ENCODE measurements around the gene MB. TPM values are rescaled to one million over a fixed set of nuclear protein-coding genes. Genes with fewer than 3 reads are reported as not detected.
A peak's percentile ranks its signal among the peaks of the same experiment; 100 is the strongest.

Gene MB
- total RNA-seq, 3 donors from 2014 or later, result 0.48 to 13.1 (median 10.0) TPM

- intact Hi-C loops (cut with DNase I; ENCODE audit: low total_unique reads), result loop anchor here (10.0 kb wide), 2 partner anchors 164 to 244 kb away; no protein-coding TSS in a partner anchor
- DNase-seq (ENCODE audit: low spot score in 2 of 2), result peak in 1 of 2 donors; percentile 20
- peak overlapping the region; percentile 46 to 72 for H3K27ac ChIP-seq
Observed at GRCh38 chr22:35589071-35589755, 27.9 kb downstream of the MB start.

GRCh38 chr22:35587896-35588295, 29.2 kb downstream of the MB start:
- peaks cover 1 to 11% of the 10 kb centered on the region in 2 donors for H3K4me1 ChIP-seq
- intact Hi-C loops (cut with DNase I; ENCODE audit: low total_unique reads), result loop anchor here (10.0 kb wide), 2 partner anchors 163 to 243 kb away; no protein-coding TSS in a partner anchor
- H3K27ac ChIP-seq, result peak overlapping the region; percentile 46 to 68
- H3K36me3 ChIP-seq, result no peaks in the 10 kb centered on the region
- no peak for DNase-seq (ENCODE audit: low spot score in 2 of 2)
- TF ChIP-seq POLR2A (IDR thresholded peaks at IDR 0.05) (no peak), POLR2AphosphoS5 (IDR thresholded peaks at IDR 0.05) (no peak), CTCF (IDR thresholded peaks at IDR 0.05) (no peak)
- no peaks in the 10 kb centered on the region for H3K9me3 ChIP-seq
- H3K27me3 ChIP-seq, result no peaks in the 10 kb centered on the region
- H3K4me3 ChIP-seq, result no peak overlapping the region

More at GRCh38 chr22:35589071-35589755, 27.9 kb downstream of the MB start:
- Histone ChIP-seq H3K4me1 (peaks cover 0 to 11% of the 10 kb centered on the region in 2 donors), H3K9me3 (no peaks in the 10 kb centered on the region), H3K27me3 (no peaks in the 10 kb centered on the region), H3K36me3 (no peaks in the 10 kb centered on the region), H3K4me3 (no peak overlapping the region)
- TF ChIP-seq POLR2AphosphoS5 (IDR thresholded peaks at IDR 0.05) (no peak), CTCF (IDR thresholded peaks at IDR 0.05) (no peak), POLR2A (IDR thresholded peaks at IDR 0.05) (no peak)

- peak overlapping the region; percentile 36 to 68 for H3K27ac ChIP-seq
- DNase-seq (ENCODE audit: low spot score in 2 of 2), result peak; percentile 79 to 91
- H3K4me1 ChIP-seq, result peaks cover 4 to 11% of the 10 kb centered on the region in 2 donors
- no peaks in the 10 kb centered on the region for H3K36me3 ChIP-seq
- intact Hi-C loops (cut with DNase I; ENCODE audit: low total_unique reads), result loop anchor here (10.0 kb wide), 2 partner anchors 163 to 243 kb away; no protein-coding TSS in a partner anchor
- H3K27me3 ChIP-seq, result no peaks in the 10 kb centered on the region
- TF ChIP-seq POLR2AphosphoS5 (IDR thresholded peaks at IDR 0.05) (peak in 1 of 3 donors; percentile 31), POLR2A (IDR thresholded peaks at IDR 0.05) (no peak), CTCF (IDR thresholded peaks at IDR 0.05) (peak; percentile 24 to 41 (median 26))
- H3K4me3 ChIP-seq, result no peak overlapping the region
- no peaks in the 10 kb centered on the region for H3K9me3 ChIP-seq
Observed at GRCh38 chr22:35587447-35587870, 29.7 kb downstream of the MB start.

GRCh38 chr22:35586771-35587170, 30.4 kb downstream of the MB start:
- H3K27ac ChIP-seq, result peak overlapping the region in 1 of 2 donors; percentile 68
- no peak for DNase-seq (ENCODE audit: low spot score in 2 of 2)

More at GRCh38 chr22:35586771-35587170, 30.4 kb downstream of the MB start:
- Histone ChIP-seq H3K9me3 (no peaks in the 10 kb centered on the region), H3K36me3 (no peaks in the 10 kb centered on the region), H3K27me3 (no peaks in the 10 kb centered on the region), H3K4me1 (peaks cover 4 to 11% of the 10 kb centered on the region in 2 donors), H3K4me3 (no peak overlapping the region)
- intact Hi-C loops (cut with DNase I; ENCODE audit: low total_unique reads), result loop anchor here (10.0 kb wide), 2 partner anchors 162 to 242 kb away; no protein-coding TSS in a partner anchor
- no peak for TF ChIP-seq POLR2A (IDR thresholded peaks at IDR 0.05)
- no peak for TF ChIP-seq CTCF (IDR thresholded peaks at IDR 0.05)

All from breast epithelium (tissue), 4 donors.